Cardiac septum (tissue), 1 donor: ENCODE data around the gene B9D2. TPM values are rescaled to one million over a fixed set of nuclear protein-coding genes. Genes with fewer than 3 reads are reported as not detected.

ENCODE experiments used
- DNase-seq: peaks from one replicate; pipeline ENCODE4 v3.0.0-alpha.2; 2020; ENCODE audit warnings: low spot score
- intact Hi-C: fragments of 100-400 bp; cut with DNase I; formaldehyde crosslinking; loops from one replicate; pipeline ENCODE4 v1.14.0; 2022
- total RNA-seq: library from RNA; stranded (reverse); fragmentation: NEBNext Ultra II Directional; extraction: Animal tissue kit (Norgen Biotek cat#: 25700); gene quantifications from one replicate; pipeline ENCODE4 v1.2.1, GENCODE V29; 2021
- donor health status: DM: no; HTN: no; CAD: no.

B9D2 gene
- total RNA-seq, 1 donor from 2014 or later = 1.9 TPM

GRCh38 chr19:41334793-41335192 lies 29.2 kb downstream of the B9D2 start:
- intact Hi-C loops = no loop called here
- no peak for DNase-seq

- no peak for DNase-seq
- intact Hi-C loops = no loop called here
These were observed 31.5 kb downstream of the B9D2 start for GRCh38 chr19:41332468-41332867.

- DNase-seq = no peak
- intact Hi-C loops = no loop called here
These were observed 31.9 kb downstream of the B9D2 start for GRCh38 chr19:41332000-41332399.

- intact Hi-C loops = no loop called here
- no peak for DNase-seq
These were observed 32.8 kb downstream of the B9D2 start for GRCh38 chr19:41330946-41331678.

GRCh38 chr19:41330481-41330880 lies 33.5 kb downstream of the B9D2 start:
- DNase-seq = no peak
- intact Hi-C loops = no loop called here

GRCh38 chr19:41328842-41329225 lies 35.1 kb downstream of the B9D2 start:
- intact Hi-C loops = loop anchor here (5.0 kb wide), 1 partner anchor 98 kb away; the partner anchor contains the start of gene B3GNT8
- DNase-seq = no peak

GRCh38 chr19:41328157-41328841 lies 35.6 kb downstream of the B9D2 start:
- intact Hi-C loops = loop anchor here (5.0 kb wide), 1 partner anchor 99 kb away; the partner anchor contains the start of gene B3GNT8
- no peak for DNase-seq

- intact Hi-C loops = loop anchor here (2.0 to 5.0 kb wide), 2 partner anchors 25 to 100 kb away; partner anchors contain the start of genes B3GNT8 and TGFB1
- peak; percentile 91 for DNase-seq
These were observed 36.3 kb downstream of the B9D2 start for GRCh38 chr19:41327576-41328156.

GRCh38 chr19:41327076-41327575 lies 36.8 kb downstream of the B9D2 start:
- intact Hi-C loops = loop anchor here (2.0 to 5.0 kb wide), 2 partner anchors 26 to 100 kb away; partner anchors contain the start of genes B3GNT8 and TGFB1
- DNase-seq = no peak

- intact Hi-C loops = loop anchor here (2.0 to 5.0 kb wide), 2 partner anchors 27 to 101 kb away; partner anchors contain the start of genes B3GNT8 and TGFB1
- peak; percentile 76 for DNase-seq
These were observed 37.8 kb downstream of the B9D2 start for GRCh38 chr19:41325947-41326706.

GRCh38 chr19:41325640-41325946 lies 38.4 kb downstream of the B9D2 start:
- intact Hi-C loops = loop anchor here (5.0 kb wide), 1 partner anchor 102 kb away; the partner anchor contains the start of gene B3GNT8

GRCh38 chr19:41324921-41325639 lies 38.9 kb downstream of the B9D2 start:
- DNase-seq = peak; percentile 89
- intact Hi-C loops = loop anchor here (5.0 kb wide), 1 partner anchor 102 kb away; the partner anchor contains the start of gene B3GNT8

More at GRCh38 chr19:41325640-41325946, 38.4 kb downstream of the B9D2 start:
- DNase-seq = no peak

GRCh38 chr19:41324231-41324702 lies 39.7 kb downstream of the B9D2 start:
- DNase-seq = no peak

GRCh38 chr19:41323430-41324125 lies 40.4 kb downstream of the B9D2 start:
- no peak for DNase-seq
- intact Hi-C loops = no loop called here

More at GRCh38 chr19:41324231-41324702, 39.7 kb downstream of the B9D2 start:
- intact Hi-C loops = no loop called here

GRCh38 chr19:41323023-41323422 lies 40.9 kb downstream of the B9D2 start:
- intact Hi-C loops = no loop called here
- no peak for DNase-seq

GRCh38 chr19:41322451-41322850 lies 41.5 kb downstream of the B9D2 start:
- intact Hi-C loops = no loop called here
- no peak for DNase-seq

GRCh38 chr19:41321600-41322270 lies 42.2 kb downstream of the B9D2 start:
- intact Hi-C loops = no loop called here
- DNase-seq = no peak
